Caki2 (cell line): Measurements from ENCODE around the gene CLASP1. TPM values are rescaled to one million over a fixed set of nuclear protein-coding genes. Genes with fewer than 3 reads are reported as not detected.
"Not testable (repeated sequence)": the region's sequence is repeated elsewhere in the genome, so short reads cannot be mapped to it uniquely, and the experiment has no call there.

ENCODE experiments used
- DNase-seq: peaks from one replicate; pipeline ENCODE4 v3.0.0-alpha.2; 2015; ENCODE audit warnings: low read depth
- in situ Hi-C: cut with HindIII; loops from 2 replicates; pipeline ENCODE4 v1.10.0; 2016; ENCODE audit warnings: low sequenced_read_pairs, low pct_unique_long_range_greater_than_20kb, mixed read lengths
- total RNA-seq: library from RNA; depleted of rRNA; stranded (reverse); fragments of >200 nt; shearing (Covaris generic); gene quantifications from 2 replicates; pipeline ENCODE4 v1.2.3, GENCODE V29; 2014; ENCODE audit warnings: low replicate concordance

Gene CLASP1
- total RNA-seq, 1 experiment from 2014 or later = 21.0 TPM

DNA sequence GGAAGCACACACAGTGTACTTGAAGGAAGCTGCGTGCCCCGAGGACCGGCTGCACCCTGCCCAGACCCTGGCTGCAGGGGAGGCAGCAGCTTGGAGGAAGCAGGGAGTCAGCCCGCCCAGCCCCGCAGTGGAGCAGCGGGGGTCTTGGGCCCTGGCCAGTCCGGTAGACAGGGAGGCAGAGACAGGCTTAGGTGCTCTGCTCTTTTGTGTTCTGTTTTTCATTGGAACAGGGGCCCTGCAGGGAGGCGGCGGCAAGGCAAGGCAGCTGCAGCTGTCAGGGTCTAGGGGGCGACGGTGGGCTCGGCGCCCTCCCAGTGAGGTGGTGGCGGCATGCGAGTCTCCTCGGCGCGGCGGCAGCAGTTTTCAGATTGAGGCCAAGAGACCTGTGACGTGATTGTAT lies 311.0 kb downstream of the CLASP1 start:
- in situ Hi-C loops = no loop called here
- no peak for DNase-seq

DNA sequence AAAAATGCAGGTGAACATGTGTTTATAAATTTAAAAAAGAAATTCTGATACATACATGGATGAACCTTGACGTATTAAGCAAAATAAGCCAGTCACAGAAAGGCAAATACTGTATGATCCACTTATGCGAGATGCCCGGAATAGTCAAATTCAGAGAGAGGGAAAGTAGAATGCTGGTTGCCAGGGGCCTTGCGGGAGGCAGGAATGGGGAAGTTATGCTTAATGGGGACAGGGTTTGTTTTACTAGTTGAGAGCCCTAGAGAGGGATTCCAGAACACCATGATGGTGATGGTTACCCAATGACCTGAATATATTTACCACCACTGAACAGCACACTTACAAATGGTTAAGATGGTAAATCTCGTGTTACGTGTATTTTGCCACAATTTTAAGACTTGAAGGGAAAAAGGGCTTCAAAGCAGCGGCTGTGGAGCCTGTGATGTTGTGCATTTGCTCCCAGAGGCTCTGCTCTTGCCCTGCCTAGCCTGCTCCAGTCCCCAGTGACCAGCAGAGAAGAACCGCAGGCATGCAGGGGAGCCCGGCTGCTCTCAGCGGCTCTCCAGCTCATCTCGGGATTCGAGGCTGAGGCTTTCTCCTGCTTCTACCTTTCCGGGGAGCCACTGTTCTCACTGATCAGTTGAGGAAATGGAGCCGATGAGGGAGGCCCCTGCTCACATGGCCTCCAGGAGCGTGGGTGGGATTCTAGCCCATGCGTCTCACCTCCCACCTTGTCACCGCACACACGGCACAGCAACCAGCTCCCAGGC lies 312.6 kb downstream of the CLASP1 start:
- no peak for DNase-seq
- in situ Hi-C loops = no loop called here

DNA sequence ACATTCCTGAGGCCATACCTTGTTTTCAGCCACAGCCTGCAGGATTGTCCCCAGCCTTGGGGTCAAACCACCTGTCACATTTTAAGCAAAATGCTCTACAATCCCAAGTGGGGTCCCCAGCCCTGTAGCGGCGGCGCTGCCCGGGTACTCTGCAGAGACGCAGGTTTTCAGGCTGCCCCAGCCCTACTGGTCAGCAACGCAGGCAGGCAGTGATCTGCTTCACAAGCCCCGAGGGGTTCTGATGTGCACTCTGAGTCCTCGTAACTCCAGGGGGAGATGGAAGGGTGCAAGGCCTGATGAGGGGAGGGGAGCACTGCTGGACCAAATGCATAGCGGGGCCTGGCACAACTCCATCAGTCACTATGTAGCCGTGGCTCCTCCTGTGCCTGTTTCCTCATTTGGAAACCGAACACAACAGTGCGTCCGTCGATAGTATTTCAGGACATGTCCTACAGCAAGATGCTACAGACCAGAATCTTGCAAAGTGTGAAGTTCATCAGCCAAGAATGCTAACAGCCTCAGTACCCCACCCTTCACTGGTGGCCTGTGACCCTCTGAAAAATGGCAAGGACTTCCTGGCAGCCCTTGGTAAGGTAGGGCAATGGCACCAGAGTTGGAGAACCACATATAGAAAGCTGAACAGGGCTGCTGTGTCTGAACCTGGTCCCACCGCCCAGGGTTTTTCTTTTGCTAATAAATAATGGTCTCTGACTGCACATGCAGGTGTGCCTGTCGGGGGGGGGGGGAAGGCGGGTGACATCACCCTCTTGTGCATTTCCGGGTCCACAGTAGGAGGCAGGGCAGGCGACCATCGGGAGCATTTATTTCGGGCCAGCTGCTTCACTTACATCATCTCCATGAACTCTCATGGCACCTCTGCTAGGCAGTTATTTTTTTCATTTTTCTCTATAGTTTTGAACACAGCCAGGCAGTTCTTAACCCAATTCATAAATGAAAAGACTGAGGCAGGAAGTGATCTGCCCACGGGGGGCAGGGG lies 313.7 kb downstream of the CLASP1 start:
- no peak for DNase-seq
- in situ Hi-C loops = no loop called here

GRCh38 chr2:121334581-121335293 lies 314.5 kb downstream of the CLASP1 start:
- in situ Hi-C loops = no loop called here
- DNase-seq = no peak

DNA sequence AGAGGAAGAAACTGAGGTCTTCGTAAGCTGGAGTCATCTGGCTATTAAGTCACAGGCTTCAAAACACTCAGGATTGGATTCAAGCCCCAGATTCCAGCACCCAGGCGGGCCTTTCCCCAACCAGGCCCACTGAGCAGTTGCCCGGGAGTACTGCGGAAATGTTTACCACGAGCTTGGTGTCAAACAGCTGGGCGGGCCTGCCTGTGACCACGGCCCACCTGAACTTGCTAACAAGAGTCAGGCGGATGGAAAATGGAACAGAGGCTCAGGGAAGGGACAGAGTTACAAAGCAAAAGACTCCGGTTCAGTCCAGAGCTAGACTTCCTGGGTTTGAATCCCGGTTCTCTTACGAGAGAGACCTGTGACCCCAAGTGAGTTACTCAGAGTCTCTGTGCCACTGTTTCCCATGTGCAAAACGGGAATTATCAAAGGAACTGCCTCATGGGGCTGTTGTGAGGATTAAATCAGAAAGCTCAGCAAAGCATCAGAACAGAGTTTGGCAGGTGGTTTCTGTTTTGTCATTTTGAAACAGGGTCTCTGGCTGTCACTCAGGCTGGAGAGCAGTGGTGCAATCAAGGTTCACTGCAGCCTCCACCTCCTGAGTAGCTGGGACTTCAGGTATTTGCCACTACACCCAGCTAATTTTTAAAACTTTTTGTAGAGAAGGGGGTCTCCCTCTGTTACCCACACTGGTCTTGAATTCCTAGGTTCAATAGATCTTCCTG lies 315.3 kb downstream of the CLASP1 start:
- in situ Hi-C loops = no loop called here

DNA sequence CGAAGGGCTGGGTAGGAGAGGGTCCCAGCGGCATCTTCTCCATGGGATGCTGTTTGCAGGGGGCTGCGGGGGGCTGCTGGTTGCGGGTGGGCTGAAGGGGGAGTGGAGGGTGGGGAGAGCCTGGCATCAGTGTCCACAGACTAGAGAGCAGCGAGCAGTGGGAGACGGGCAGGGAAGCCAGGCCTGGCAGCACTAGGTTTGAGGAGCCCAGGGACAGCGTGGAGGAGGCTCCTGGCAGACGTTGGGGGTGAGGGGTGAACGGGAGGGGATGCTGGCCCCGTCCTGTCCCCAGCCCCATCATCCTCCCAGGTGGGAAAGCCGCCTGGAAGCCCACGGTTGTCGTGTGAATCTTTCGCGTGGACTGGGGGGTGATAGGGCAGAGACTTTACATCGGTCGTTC lies 316.0 kb downstream of the CLASP1 start:
- no peak for DNase-seq
- in situ Hi-C loops = no loop called here

More for the DNA sequence above, 315.3 kb downstream of the CLASP1 start:
- DNase-seq = no peak

GRCh38 chr2:121331324-121331723 lies 317.9 kb downstream of the CLASP1 start:
- in situ Hi-C loops, DNase-seq: not testable (repeated sequence)

- in situ Hi-C loops = no loop called here
- no peak for DNase-seq
Observed at GRCh38 chr2:121330921-121331320, 318.3 kb downstream of the CLASP1 start.

GRCh38 chr2:121329786-121330185 lies 319.5 kb downstream of the CLASP1 start:
- in situ Hi-C loops = no loop called here
- no peak for DNase-seq

GRCh38 chr2:121326628-121327027 lies 322.6 kb downstream of the CLASP1 start:
- in situ Hi-C loops = no loop called here
- DNase-seq = no peak

DNA sequence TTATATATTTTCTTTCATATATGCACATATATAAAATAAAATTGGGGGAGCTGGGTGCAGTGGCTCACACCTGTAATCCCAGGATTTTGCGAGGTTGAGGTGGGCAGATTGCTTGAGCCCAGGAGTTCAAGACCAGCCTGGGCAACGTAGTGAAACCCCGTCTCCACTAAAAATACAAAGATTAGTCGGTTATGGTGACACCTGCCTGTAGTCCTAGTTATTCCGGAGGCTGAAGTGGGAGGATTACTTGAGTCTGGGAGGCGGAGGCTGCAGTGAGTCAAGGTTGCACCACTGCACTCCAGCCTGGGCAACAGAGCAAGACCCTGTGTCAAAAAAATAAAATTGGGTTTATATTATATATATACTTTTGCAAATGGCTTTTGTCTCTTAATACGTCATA lies 324.7 kb downstream of the CLASP1 start:
- in situ Hi-C loops = no loop called here
- DNase-seq = no peak

DNA sequence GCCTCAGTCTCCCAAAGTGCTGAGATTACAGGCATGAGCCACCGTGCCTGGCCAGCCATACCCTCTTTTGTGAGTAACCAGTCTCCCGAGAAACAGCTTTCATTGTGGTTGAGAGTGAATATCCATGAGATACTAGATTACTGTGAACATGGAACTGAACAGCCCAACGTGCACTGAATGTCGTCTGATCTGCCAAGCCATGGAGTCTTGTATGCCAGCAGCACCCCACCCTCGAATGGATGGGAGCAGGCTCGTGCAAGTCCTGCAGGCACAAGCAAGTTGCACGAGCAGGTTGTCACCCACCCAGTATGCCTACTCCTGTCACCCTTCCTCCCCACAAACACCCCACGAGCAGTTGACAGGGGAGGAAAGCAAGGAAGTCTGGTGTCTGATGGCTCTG lies 327.8 kb downstream of the CLASP1 start:
- in situ Hi-C loops = no loop called here
- no peak for DNase-seq

DNA sequence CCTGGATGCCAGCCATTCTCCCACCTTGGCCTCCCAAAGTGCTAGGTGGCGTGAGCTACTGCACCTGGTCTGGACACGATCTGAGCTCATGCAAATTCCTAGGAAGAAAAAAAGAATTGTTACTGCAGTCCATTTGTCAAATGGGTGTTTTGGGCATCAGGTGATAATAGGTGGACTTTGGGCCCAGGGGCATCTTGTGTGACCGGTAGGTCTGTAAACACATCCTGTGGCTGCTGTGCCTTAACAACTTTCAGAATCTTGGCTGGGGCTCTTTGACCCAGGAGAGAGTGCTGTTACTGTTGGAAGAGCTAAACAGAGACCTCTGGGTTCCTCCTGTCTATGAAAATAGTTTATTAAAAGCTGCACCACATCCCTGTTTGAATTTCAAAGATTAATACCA lies 329.3 kb downstream of the CLASP1 start:
- in situ Hi-C loops = no loop called here

GRCh38 chr2:121316986-121317385 lies 332.3 kb downstream of the CLASP1 start:
- in situ Hi-C loops = no loop called here
- DNase-seq = no peak

More for the DNA sequence above, 329.3 kb downstream of the CLASP1 start:
- DNase-seq = no peak

- DNase-seq, in situ Hi-C loops: not testable (repeated sequence)
Observed at GRCh38 chr2:121313701-121314100, 335.6 kb downstream of the CLASP1 start.

DNA sequence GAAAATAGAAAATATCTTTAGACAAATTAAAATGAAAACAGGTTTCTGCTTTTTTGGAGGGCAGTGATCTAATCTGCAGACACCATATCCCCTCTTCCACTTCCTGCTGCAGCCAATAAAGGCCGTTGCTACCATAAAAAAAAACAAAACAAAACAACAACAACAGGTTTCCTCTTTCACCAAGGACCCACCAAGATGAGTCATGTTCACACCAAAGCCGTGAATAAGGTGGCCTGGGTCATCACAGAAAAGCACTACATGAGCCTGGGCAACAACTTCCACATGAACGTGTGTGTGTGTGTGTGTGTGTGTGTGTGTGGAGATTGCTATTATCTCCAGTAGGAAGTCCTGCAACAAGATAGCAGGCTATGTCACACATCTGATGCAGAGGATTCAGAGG lies 339.5 kb downstream of the CLASP1 start:
- no peak for DNase-seq
- in situ Hi-C loops = no loop called here

DNA sequence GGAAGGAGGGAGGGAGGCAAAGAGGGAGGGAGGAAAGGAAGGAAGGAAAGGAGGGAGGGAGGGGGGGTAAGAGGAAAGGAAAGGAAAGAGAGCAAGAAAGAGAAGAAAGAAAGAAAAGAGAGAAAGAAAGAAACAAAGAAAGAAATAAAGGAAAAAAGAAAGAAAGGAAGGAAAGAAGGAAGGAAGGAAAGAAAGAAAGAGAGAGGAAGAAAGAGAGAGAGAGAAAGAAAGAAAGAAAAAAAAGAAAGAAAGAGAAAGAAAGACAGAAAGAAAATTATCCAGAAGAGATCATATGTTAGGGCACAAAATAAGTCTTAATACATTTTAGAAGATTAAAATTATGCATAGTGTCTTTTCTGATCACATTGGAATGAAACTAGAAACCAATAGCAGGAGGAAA lies 339.9 kb downstream of the CLASP1 start:
- no peak for DNase-seq
- in situ Hi-C loops = no loop called here

DNA sequence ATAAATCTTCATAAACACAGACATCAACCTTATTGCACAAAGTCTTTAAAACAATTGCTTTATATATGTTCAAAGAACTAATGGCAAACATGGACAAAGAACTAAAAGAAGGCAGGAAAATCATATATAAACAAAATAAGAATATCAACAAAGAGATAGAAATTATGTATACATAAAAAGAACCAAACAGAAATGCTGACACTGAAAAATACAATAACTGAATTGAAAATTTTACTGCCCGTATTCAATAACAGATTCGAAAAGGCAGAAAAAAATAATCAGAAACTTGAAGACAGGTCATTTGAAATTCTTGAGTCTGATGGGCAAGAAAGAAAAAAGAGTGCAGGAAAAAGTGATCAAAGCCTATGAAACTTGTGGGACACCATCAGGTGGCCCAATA lies 342.2 kb downstream of the CLASP1 start:
- in situ Hi-C loops = no loop called here
- DNase-seq = no peak
